HL-60 (cell line): ENCODE results near the gene TRIP10.

ENCODE experiments used
- DNase-seq, 2 experiments: peaks; one replicate each; pipeline ENCODE4 v3.0.0-alpha.2; 2010 to 2020; ENCODE audit warnings: low read depth in 1 of 2, low spot score in 1 of 2
- H3K27ac ChIP-seq: fragments of 250-450 bp; sonication (Bioruptor Pico); replicated peaks from 2 replicates; pipeline ENCODE4 v1.5.1; 2020; ENCODE audit warnings: mild to moderate bottlenecking, moderate library complexity
- H3K27me3 ChIP-seq: fragments of 250-450 bp; sonication (Bioruptor Pico); 2 replicates; pipeline ENCODE4 v1.5.1; 2021; ENCODE audit warnings: mild to moderate bottlenecking, moderate library complexity; ENCODE audit not compliant: insufficient read depth, poor library complexity, severe bottlenecking
- H3K4me3 ChIP-seq: replicated peaks from 2 replicates; pipeline ENCODE4 v1.5.1; 2011; ENCODE audit warnings: mild to moderate bottlenecking, control low read depth, low read length; ENCODE audit not compliant: insufficient read depth
- CTCF ChIP-seq: IDR thresholded peaks from one replicate; pipeline ENCODE4 v1.5.1; 2011; ENCODE audit warnings: low read length, control low read depth, inconsistent platforms; ENCODE audit not compliant: insufficient read depth
- GABPA ChIP-seq: IDR thresholded peaks from 2 replicates; pipeline ENCODE4 v1.6.1; 2012; ENCODE audit warnings: low read depth
- POLR2AphosphoS5 ChIP-seq: IDR thresholded peaks from 2 replicates; pipeline ENCODE4 v1.6.1; 2012; ENCODE audit warnings: low read depth
- REST ChIP-seq: IDR thresholded peaks from 2 replicates; pipeline ENCODE4 v1.6.1; 2012; ENCODE audit warnings: low read depth; ENCODE audit not compliant: insufficient replicate concordance
- SPI1 ChIP-seq: IDR thresholded peaks from 2 replicates; pipeline ENCODE4 v1.6.1; 2012; ENCODE audit warnings: low read depth, mild to moderate bottlenecking, borderline replicate concordance

TRIP10 gene

GRCh38 chr19:6699935-6700334 lies 39.5 kb upstream of the TRIP10 start:
- no peak for DNase-seq
- Histone ChIP-seq H3K4me3 (no peak overlapping the region), H3K27ac (no peak overlapping the region), H3K27me3 (no peaks in the 10 kb centered on the region)
- TF ChIP-seq SPI1 (no peak), CTCF (no peak), REST (no peak), POLR2AphosphoS5 (no peak), GABPA (no peak)

- Histone ChIP-seq H3K27me3 (no peaks in the 10 kb centered on the region), H3K4me3 (no peak overlapping the region), H3K27ac (no peak overlapping the region)
- TF ChIP-seq CTCF: no peak
- no peak for TF ChIP-seq SPI1
- no peak for TF ChIP-seq REST
- TF ChIP-seq POLR2AphosphoS5: no peak
- no peak for TF ChIP-seq GABPA
- DNase-seq: no peak
Measured at GRCh38 chr19:6700586-6701316, 38.7 kb upstream of the TRIP10 start.

DNA sequence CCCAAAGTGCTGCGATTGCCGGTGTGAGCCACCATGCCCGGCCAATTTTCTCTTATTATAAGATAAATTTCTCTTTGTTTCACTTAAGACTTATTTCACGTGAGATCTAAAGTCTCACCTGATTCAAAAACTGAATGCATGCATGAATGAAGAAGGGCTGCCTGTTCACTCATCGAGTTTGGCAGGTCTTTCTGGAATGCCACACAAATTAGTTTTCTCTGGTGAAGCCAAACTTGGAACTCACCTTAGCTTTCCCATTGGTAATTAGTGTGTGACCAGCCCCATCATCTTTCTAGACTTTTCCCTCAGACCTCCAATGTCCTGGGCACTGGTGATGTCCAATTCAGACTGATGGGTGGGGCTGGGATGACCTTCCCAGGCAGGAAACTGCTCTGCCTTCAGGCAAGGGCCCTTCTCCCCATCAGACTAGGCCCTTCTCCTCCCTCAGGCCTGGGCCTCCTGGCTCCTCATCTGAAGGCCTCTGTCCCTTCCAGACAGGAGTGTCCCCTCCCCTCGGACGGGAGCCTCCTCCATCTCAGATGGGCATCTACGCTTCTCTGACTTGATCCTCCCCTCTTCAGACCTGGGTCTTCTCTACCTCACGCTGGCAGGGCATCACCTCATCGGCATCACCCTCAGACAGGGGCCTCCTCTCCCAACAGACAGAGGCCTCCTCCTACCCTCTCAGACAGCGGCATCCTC lies 33.4 kb upstream of the TRIP10 start:
- no peak for DNase-seq
- Histone ChIP-seq H3K27ac (no peak overlapping the region), H3K27me3 (peaks cover 4% of the 10 kb centered on the region), H3K4me3 (no peak overlapping the region)
- no peak for TF ChIP-seq REST
- TF ChIP-seq CTCF: no peak
- no peak for TF ChIP-seq GABPA
- no peak for TF ChIP-seq POLR2AphosphoS5
- no peak for TF ChIP-seq SPI1
